ENCODE measurements around the gene LORICRIN. TPM values are rescaled to one million over a fixed set of nuclear protein-coding genes. Genes with fewer than 3 reads are reported as not detected.
A peak's percentile ranks its signal among the peaks of the same experiment; 100 is the strongest.

LORICRIN gene
- total and polyA plus RNA-seq, 2 donors (not counting 1 experiment from before 2014, with no cell fraction given): 0.39 TPM; not detected in 1

DNA sequence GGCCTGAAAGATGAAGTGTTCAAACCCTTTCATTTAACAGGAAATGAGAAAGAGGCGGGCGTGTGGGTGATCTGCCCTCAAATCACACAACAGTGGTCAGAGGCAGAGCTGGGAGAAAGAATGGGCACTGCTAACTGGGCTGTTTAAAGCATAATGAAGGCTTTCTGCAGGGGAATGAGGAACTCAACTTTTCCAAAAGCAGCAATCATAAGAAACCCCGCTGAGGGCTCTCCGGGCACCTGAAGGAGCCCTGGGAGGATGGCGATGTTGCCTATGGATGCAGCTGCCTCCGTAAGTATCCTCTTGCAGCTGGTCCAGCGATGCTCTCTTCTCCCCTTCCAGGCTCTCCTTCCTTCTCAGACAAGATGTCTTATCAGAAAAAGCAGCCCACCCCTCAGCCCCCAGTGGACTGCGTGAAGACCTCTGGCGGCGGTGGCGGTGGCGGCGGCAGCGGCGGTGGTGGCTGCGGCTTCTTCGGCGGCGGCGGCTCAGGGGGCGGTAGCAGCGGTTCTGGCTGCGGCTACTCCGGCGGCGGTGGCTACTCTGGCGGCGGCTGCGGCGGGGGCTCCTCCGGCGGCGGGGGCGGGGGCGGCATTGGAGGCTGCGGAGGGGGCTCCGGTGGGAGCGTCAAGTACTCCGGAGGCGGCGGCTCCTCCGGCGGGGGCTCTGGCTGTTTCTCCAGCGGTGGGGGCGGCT lies 1.2 kb downstream of the LORICRIN start:
- no peaks in the 10 kb centered on the region for H3K36me3 ChIP-seq (replicated peaks in 1 of 2; ENCODE audit: control extremely low read depth in 1 of 2, control insufficient read depth in 1 of 2, extremely low read depth in 1 of 2, insufficient read depth in 2 of 2, low read length in 1 of 2)
- H2AFZ ChIP-seq (ENCODE audit: insufficient read depth, low read depth, low read length, poor library complexity, severe bottlenecking): peak overlapping the region; percentile 72
- H3K27ac Mint-ChIP-seq: peak overlapping the region; percentile 64
- peak; percentile 11 for ATAC-seq (ENCODE audit: low read depth)
- 1% methylated on average over 42 of the region's 45 CpGs for WGBS (ENCODE audit: insufficient coverage)
- no peak for TF ChIP-seq EZH2 (IDR thresholded peaks at IDR 0.05; ENCODE audit: borderline replicate concordance, insufficient read depth, low read depth, low read length, poor library complexity, severe bottlenecking)
- TF ChIP-seq, protein P1, sequence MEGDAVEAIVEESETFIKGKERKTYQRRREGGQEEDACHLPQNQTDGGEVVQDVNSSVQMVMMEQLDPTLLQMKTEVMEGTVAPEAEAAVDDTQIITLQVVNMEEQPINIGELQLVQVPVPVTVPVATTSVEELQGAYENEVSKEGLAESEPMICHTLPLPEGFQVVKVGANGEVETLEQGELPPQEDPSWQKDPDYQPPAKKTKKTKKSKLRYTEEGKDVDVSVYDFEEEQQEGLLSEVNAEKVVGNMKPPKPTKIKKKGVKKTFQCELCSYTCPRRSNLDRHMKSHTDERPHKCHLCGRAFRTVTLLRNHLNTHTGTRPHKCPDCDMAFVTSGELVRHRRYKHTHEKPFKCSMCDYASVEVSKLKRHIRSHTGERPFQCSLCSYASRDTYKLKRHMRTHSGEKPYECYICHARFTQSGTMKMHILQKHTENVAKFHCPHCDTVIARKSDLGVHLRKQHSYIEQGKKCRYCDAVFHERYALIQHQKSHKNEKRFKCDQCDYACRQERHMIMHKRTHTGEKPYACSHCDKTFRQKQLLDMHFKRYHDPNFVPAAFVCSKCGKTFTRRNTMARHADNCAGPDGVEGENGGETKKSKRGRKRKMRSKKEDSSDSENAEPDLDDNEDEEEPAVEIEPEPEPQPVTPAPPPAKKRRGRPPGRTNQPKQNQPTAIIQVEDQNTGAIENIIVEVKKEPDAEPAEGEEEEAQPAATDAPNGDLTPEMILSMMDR (IDR thresholded peaks at IDR 0.05): no peak
- no peaks in the 10 kb centered on the region for H4K20me1 ChIP-seq (ENCODE audit: control insufficient read depth, insufficient read depth, low read length, poor library complexity, severe bottlenecking)
- ChIA-PET POLR2A (no interaction called here), CTCF (no interaction called here)
- no peaks in the 10 kb centered on the region for H3K9me3 Mint-ChIP-seq (ENCODE audit: insufficient read depth)
- H3K4me3 ChIP-seq (ENCODE audit: control extremely low read depth in 1 of 5, extremely low read depth in 1 of 5, insufficient read depth in 1 of 5, low read depth in 2 of 5, low read length in 4 of 5): peak overlapping the region in 3 of 5 experiments; percentile 48 to 72 (median 56)
- no peak overlapping the region for H3K27ac ChIP-seq (ENCODE audit: low read length in 2 of 2)
- no peaks in the 10 kb centered on the region for H3K79me2 ChIP-seq (ENCODE audit: control insufficient read depth, insufficient read depth, low read length)
- peaks cover 26% of the 10 kb centered on the region in 2 donors for H3K4me1 ChIP-seq (ENCODE audit: control insufficient read depth in 2 of 2, insufficient read depth in 2 of 2, low read length in 2 of 2)
- peak overlapping the region; percentile 90 for H3K4me3 Mint-ChIP-seq
- peak overlapping the region; percentile 74 for H3K9ac ChIP-seq (ENCODE audit: low read length)
- intact Hi-C loops (cut with micrococcal nuclease): no loop called here
- H3K27me3 Mint-ChIP-seq: peaks cover 31% of the 10 kb centered on the region
- no peaks in the 10 kb centered on the region for H3K9me3 ChIP-seq (ENCODE audit: control extremely low read depth in 1 of 3, control insufficient read depth in 2 of 3, insufficient read depth in 1 of 3, low read length in 2 of 3)
- DNase-seq: peak; percentile 40
- peak overlapping the region; percentile 92 for H3K4me2 ChIP-seq (replicated peaks; ENCODE audit: low read depth, low read length, poor library complexity, severe bottlenecking)
- peaks cover 0 to 27% (median 12%) of the 10 kb centered on the region in 4 experiments for H3K27me3 ChIP-seq (replicated peaks in 1 of 4; ENCODE audit: control extremely low read depth in 1 of 4, control insufficient read depth in 3 of 4, insufficient read depth in 4 of 4, low read length in 3 of 4)
- peaks cover 30% of the 10 kb centered on the region for H3K4me1 Mint-ChIP-seq

Data from B cell (primary cell).